HG03354 (cell line): ENCODE data around the gene PPP6R2.

Experiments used
- ATAC-seq: cut with Tn5 transposase; IDR thresholded peaks from one replicate; pipeline ENCODE4 v1.9.1; 2021; ENCODE audit warnings: mild to moderate bottlenecking; ENCODE audit not compliant: unreplicated experiment, poor library complexity, severe bottlenecking

Gene PPP6R2

DNA sequence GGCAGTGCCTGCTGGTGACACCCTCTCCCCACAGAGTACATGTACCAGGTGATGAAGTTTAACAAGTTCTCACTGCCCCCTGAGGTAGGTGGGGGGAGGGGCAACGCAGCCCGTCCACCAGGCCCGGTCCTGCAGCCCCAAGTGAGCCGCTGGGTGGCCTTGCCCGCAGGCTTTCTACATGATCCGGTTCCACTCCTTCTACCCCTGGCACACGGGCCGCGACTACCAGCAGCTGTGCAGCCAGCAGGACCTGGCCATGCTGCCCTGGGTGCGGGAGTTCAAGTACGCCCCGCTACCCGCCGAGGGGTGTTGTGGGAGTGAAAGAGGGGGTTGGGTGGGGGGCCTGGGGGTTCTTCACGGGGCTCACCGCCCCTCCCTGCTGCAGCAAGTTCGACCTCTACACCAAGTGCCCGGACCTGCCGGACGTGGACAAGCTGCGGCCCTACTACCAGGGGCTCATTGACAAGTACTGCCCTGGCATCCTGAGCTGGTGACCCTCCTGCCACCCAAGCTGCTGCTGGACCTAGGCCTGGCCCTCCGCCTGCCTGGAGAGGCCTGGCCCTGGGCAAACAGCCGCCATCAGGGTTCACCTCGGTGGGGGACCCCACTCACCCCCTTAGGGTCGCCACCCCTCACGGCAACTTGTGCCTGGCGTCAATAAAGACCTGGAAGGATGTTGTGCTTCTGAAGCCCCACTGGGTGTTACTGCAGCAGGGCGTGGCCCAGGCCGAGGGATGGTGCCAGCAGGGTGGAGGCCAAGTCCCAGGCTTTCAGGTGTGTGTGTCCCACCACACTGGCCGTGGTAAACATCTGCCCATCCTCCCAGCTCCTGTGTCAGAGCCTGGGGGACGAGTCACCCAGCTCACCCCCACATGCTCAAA, 146.5 kb downstream of the PPP6R2 start:
- ATAC-seq = no peak

DNA sequence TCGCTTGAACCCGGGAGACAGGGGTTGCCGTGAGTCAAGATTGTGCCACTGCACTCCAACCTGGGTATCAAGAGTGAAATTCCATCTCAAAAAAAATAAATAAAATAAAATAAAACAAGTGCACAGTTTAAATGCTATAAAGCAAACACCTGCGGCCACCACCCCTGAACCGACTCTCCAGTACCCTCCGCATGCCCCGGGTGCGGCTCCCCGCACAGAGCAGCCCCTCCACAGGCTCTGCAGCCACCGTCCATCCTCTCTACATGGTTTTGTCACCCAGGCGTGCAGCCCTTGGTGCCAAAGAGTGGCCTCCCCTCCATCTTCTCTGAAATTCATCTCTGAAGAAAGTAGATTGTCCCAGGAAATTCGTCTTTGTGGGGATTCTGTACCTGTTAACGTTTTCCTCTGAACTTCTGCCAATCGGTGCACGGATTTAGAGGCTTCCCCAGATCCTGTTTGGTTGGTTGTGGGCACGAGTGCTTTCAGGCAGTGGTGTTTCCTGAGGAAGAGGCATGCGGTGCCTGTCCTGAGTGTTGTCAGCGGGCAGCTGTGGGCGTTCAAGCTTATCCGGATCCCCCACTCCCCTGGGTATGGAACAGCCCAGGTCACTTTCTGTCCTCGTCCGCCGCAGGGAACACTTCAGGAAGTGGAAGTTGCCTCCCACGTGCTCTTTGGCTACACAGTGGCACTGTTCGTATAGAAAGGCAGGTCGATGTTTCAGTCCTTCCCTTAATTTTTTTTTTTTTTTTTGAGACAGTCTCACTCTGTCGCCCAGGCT, 147.6 kb downstream of the PPP6R2 start:
- ATAC-seq = no peak
